ENCODE data around the gene CSGALNACT2.

Gene CSGALNACT2

GRCh38 chr10:43123361-43124093 lies 14.7 kb upstream of the CSGALNACT2 start:
- H3K4me1 ChIP-seq (ENCODE audit: low read length) = peaks cover 35% of the 10 kb centered on the region
- H4K20me1 ChIP-seq (ENCODE audit: insufficient read depth, low read length) = no peaks in the 10 kb centered on the region
- no peak overlapping the region for H3K4me2 ChIP-seq (ENCODE audit: low read length)
- H2AFZ ChIP-seq (ENCODE audit: low read depth, low read length) = no peak overlapping the region
- 0 out of 2 replicates have a peak, but pooled peaks cover 4% of the 10 kb centered on the region for H3K27me3 ChIP-seq (ENCODE audit: low read depth, low read length)
- no peaks in the 10 kb centered on the region for H3K79me2 ChIP-seq (ENCODE audit: low read length)
- TF ChIP-seq EZH2phosphoT487 (IDR thresholded peaks at IDR 0.05; ENCODE audit: low read depth) = no peak
- TF ChIP-seq, protein P1, sequence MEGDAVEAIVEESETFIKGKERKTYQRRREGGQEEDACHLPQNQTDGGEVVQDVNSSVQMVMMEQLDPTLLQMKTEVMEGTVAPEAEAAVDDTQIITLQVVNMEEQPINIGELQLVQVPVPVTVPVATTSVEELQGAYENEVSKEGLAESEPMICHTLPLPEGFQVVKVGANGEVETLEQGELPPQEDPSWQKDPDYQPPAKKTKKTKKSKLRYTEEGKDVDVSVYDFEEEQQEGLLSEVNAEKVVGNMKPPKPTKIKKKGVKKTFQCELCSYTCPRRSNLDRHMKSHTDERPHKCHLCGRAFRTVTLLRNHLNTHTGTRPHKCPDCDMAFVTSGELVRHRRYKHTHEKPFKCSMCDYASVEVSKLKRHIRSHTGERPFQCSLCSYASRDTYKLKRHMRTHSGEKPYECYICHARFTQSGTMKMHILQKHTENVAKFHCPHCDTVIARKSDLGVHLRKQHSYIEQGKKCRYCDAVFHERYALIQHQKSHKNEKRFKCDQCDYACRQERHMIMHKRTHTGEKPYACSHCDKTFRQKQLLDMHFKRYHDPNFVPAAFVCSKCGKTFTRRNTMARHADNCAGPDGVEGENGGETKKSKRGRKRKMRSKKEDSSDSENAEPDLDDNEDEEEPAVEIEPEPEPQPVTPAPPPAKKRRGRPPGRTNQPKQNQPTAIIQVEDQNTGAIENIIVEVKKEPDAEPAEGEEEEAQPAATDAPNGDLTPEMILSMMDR (IDR thresholded peaks at IDR 0.05; ENCODE audit: low read depth, low read length) = no peak
- H3K27ac ChIP-seq (ENCODE audit: low read length) = no peak overlapping the region
- no peak overlapping the region for H3K4me3 ChIP-seq (ENCODE audit: low read length)
- H3K9me3 ChIP-seq (ENCODE audit: insufficient read depth, low read length) = no peaks in the 10 kb centered on the region
- H3K36me3 ChIP-seq (replicated peaks; ENCODE audit: low read depth, low read length) = no peaks in the 10 kb centered on the region
- H3K9ac ChIP-seq (ENCODE audit: low read length) = no peak overlapping the region

DNA sequence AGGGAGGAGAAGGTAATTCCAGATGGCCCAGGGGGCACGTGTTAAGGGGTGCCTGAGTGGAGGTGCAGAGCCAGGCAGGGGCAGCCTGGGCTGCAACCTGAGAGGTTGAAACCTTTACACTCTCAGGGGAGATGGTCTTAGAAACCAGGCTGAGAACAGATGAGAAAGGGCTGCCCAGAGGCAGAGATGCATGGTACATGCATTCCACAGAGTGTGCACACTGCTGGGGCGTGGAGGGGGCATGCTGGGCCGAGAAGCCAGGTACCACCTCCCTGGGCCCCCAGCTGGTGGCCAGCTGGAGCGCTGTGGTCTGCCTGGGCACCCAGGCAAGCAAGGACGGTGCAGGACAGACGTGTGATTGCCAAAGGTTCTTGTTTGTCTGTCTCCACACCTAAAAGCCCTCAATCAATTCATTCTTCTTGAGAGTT lies 14.1 kb upstream of the CSGALNACT2 start:
- Histone ChIP-seq H3K27ac (ENCODE audit: low read length) (no peak overlapping the region), H4K20me1 (ENCODE audit: insufficient read depth, low read length) (no peaks in the 10 kb centered on the region), H2AFZ (ENCODE audit: low read depth, low read length) (no peak overlapping the region), H3K4me2 (ENCODE audit: low read length) (no peak overlapping the region), H3K4me1 (ENCODE audit: low read length) (peaks cover 35% of the 10 kb centered on the region), H3K9ac (ENCODE audit: low read length) (no peak overlapping the region), H3K9me3 (ENCODE audit: insufficient read depth, low read length) (no peaks in the 10 kb centered on the region), H3K36me3 (replicated peaks; ENCODE audit: low read depth, low read length) (no peaks in the 10 kb centered on the region), H3K27me3 (ENCODE audit: low read depth, low read length) (0 out of 2 replicates have a peak, but pooled peaks cover 4% of the 10 kb centered on the region), H3K79me2 (ENCODE audit: low read length) (no peaks in the 10 kb centered on the region), H3K4me3 (ENCODE audit: low read length) (no peak overlapping the region)
- TF ChIP-seq EZH2phosphoT487 (IDR thresholded peaks at IDR 0.05; ENCODE audit: low read depth) = no peak
- TF ChIP-seq, protein P1 (IDR thresholded peaks at IDR 0.05; ENCODE audit: low read depth, low read length) = no peak

DNA sequence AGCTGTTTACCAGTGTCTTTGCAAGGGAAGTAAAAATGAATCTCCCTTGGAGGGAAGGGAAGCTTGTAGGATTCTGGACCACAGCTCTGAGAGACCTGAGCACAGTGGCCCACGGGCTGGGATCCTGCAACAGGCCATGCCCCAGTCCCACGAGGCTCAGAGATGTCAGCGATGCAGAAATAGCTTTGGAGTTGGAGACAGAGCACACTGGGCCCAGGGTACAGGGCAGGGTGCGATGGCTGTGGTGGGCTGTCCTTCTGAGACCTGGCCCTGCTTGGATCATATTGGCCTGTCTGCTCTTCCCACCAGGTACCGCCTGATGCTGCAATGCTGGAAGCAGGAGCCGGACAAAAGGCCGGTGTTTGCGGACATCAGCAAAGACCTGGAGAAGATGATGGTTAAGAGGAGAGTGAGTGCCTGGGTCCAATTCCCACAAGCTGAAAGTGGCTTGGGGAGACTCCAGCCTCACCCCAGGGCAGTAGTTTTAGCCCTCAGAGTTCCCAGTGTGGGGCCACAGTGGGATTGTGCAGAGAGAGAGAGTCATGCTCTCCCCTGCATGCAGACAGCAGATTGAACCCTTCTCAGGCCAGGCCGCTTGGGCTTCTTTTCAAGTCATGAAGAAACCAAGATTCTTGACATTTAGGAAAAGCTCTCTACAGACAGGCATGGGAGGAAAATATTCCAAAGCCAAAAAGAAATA lies 13.5 kb upstream of the CSGALNACT2 start:
- no peaks in the 10 kb centered on the region for H4K20me1 ChIP-seq (ENCODE audit: insufficient read depth, low read length)
- H3K4me2 ChIP-seq (ENCODE audit: low read length) = no peak overlapping the region
- TF ChIP-seq, protein P1 (IDR thresholded peaks at IDR 0.05; ENCODE audit: low read depth, low read length) = no peak
- no peak for TF ChIP-seq EZH2phosphoT487 (IDR thresholded peaks at IDR 0.05; ENCODE audit: low read depth)
- no peaks in the 10 kb centered on the region for H3K79me2 ChIP-seq (ENCODE audit: low read length)
- no peaks in the 10 kb centered on the region for H3K9me3 ChIP-seq (ENCODE audit: insufficient read depth, low read length)
- H3K27me3 ChIP-seq (ENCODE audit: low read depth, low read length) = 0 out of 2 replicates have a peak, but pooled peaks cover 4% of the 10 kb centered on the region
- no peaks in the 10 kb centered on the region for H3K36me3 ChIP-seq (replicated peaks; ENCODE audit: low read depth, low read length)
- peaks cover 35% of the 10 kb centered on the region for H3K4me1 ChIP-seq (ENCODE audit: low read length)
- H3K9ac ChIP-seq (ENCODE audit: low read length) = no peak overlapping the region
- H3K27ac ChIP-seq (ENCODE audit: low read length) = no peak overlapping the region
- H2AFZ ChIP-seq (ENCODE audit: low read depth, low read length) = no peak overlapping the region
- no peak overlapping the region for H3K4me3 ChIP-seq (ENCODE audit: low read length)

DNA sequence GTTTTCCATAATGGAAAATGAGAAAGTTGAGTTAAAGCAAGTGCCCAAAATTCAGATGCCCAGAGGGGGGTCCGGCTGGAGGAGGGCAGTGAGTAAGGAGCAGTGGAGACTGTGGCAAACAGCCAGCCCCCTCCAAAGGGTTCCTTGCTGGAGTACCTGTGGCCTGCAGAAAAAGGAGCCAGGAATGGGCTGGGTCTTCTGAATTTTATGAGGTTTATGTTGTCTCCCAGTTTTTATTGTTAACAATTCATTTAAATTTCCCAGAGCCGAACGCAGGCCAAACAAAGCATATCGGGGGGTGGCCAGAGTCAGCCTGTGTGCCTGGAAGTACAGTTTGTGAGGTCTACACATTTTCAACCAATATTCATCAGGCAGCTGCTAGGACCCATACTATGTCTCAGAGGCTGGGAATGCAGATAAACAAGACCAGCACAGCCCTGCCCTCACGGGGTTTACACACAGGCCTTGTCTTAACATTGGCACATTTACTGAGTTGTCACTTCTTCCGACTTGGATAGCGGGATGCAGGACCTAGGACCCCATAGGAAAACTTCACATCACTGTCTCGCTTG lies 12.9 kb upstream of the CSGALNACT2 start:
- Histone ChIP-seq H3K9ac (ENCODE audit: low read length) (no peak overlapping the region), H3K27ac (ENCODE audit: low read length) (no peak overlapping the region)
- TF ChIP-seq, protein P1 (IDR thresholded peaks at IDR 0.05; ENCODE audit: low read depth, low read length) = no peak
- no peak for TF ChIP-seq EZH2phosphoT487 (IDR thresholded peaks at IDR 0.05; ENCODE audit: low read depth)

More for the DNA sequence above, 12.9 kb upstream of the CSGALNACT2 start:
- H3K4me3 ChIP-seq (ENCODE audit: low read length) = no peak overlapping the region
- H3K4me1 ChIP-seq (ENCODE audit: low read length) = peaks cover 32% of the 10 kb centered on the region
- no peak overlapping the region for H3K4me2 ChIP-seq (ENCODE audit: low read length)
- 0 out of 2 replicates have a peak, but pooled peaks cover 4% of the 10 kb centered on the region for H3K27me3 ChIP-seq (ENCODE audit: low read depth, low read length)
- no peak overlapping the region for H2AFZ ChIP-seq (ENCODE audit: low read depth, low read length)
- H3K79me2 ChIP-seq (ENCODE audit: low read length) = no peaks in the 10 kb centered on the region
- H3K9me3 ChIP-seq (ENCODE audit: insufficient read depth, low read length) = no peaks in the 10 kb centered on the region
- no peaks in the 10 kb centered on the region for H4K20me1 ChIP-seq (ENCODE audit: insufficient read depth, low read length)
- no peaks in the 10 kb centered on the region for H3K36me3 ChIP-seq (replicated peaks; ENCODE audit: low read depth, low read length)

All from OCI-LY3 (cell line).